Measurements from ENCODE around the gene LSM2.
"Not testable (repeated sequence)": the region's sequence is repeated elsewhere in the genome, so short reads cannot be mapped to it uniquely, and the experiment has no call there.

DNA sequence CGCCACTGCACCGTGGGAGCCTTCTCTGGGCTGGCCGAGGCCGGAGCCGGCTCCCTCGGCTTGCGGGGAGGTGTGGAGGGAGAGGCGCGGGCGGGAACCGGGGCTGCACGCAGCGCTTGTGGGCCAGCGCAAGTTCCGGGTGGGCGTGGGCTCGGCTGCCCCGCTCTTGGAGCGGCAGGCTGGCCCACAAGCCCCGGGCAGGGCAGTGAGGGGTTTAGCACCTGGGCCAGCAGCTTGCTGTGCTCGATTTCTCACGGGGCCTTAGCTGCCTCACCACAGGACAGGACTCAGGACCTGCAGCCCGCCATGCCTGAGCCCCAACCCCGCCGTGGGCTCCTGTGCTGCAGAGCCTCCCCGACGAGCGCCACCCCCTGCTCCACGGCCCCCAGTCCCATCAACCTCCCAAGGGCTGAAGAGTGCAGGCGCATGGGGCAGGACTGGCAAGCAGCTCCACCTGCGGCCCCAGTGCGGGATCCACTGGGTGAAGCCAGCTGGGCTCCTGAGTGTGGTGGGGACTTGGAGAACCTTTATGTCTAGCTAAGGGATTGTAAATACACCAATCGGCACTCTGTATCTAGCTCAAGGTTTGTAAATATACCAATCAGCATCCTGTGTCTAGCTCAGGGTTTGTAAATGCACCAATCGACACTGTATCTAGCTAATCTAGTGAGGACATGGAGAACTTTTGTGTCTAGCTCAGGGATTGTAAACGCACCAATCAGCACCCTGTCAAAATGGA lies 45.4 kb upstream of the LSM2 start:
- not testable (repeated sequence) for TF ChIP-seq SMC3 (IDR thresholded peaks at IDR 0.05); JUN (IDR thresholded peaks at IDR 0.05); MAFK (IDR thresholded peaks at IDR 0.05; ENCODE audit: partially characterized antibody)
- TF ChIP-seq, protein P1, sequence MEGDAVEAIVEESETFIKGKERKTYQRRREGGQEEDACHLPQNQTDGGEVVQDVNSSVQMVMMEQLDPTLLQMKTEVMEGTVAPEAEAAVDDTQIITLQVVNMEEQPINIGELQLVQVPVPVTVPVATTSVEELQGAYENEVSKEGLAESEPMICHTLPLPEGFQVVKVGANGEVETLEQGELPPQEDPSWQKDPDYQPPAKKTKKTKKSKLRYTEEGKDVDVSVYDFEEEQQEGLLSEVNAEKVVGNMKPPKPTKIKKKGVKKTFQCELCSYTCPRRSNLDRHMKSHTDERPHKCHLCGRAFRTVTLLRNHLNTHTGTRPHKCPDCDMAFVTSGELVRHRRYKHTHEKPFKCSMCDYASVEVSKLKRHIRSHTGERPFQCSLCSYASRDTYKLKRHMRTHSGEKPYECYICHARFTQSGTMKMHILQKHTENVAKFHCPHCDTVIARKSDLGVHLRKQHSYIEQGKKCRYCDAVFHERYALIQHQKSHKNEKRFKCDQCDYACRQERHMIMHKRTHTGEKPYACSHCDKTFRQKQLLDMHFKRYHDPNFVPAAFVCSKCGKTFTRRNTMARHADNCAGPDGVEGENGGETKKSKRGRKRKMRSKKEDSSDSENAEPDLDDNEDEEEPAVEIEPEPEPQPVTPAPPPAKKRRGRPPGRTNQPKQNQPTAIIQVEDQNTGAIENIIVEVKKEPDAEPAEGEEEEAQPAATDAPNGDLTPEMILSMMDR (IDR thresholded peaks at IDR 0.05), result not testable (repeated sequence)

All from A549 (cell line).